ENCODE data around the gene EAF1. TPM values are rescaled to one million over a fixed set of nuclear protein-coding genes. Genes with fewer than 3 reads are reported as not detected.

The EAF1 gene
- total RNA-seq, 1 experiment from 2014 or later = 23.9 TPM

- no peaks in the 10 kb centered on the region for H3K4me1 Mint-ChIP-seq (ENCODE audit: low read depth, unreplicated experiment)
- no peaks in the 10 kb centered on the region for H3K36me3 Mint-ChIP-seq (ENCODE audit: insufficient read depth, unreplicated experiment)
- H3K4me3 Mint-ChIP-seq (ENCODE audit: low read depth, unreplicated experiment) = no peak overlapping the region
- intact Hi-C loops (cut with micrococcal nuclease; ENCODE audit: unreplicated experiment) = no loop called here
- CTCF ChIA-PET = no interaction called here
- no peak for TF ChIP-seq CTCF (IDR thresholded peaks at IDR 0.05; ENCODE audit: unreplicated experiment)
- H3K9me3 Mint-ChIP-seq (ENCODE audit: low read depth, unreplicated experiment) = no peaks in the 10 kb centered on the region
- BruUV-seq (replicated peaks) = no TSS peak
- no peak for DNase-seq
- no peaks in the 10 kb centered on the region for H3K27me3 Mint-ChIP-seq (ENCODE audit: unreplicated experiment)
- H3K27ac Mint-ChIP-seq (ENCODE audit: unreplicated experiment) = no peak overlapping the region
Measured at GRCh38 chr3:15451216-15452113, 24.1 kb downstream of the EAF1 start.

- CTCF ChIA-PET = no interaction called here
Measured at GRCh38 chr3:15452156-15452555, 24.8 kb downstream of the EAF1 start.

GRCh38 chr3:15452961-15453360 is 25.6 kb downstream of the EAF1 start:
- H3K27me3 Mint-ChIP-seq (ENCODE audit: unreplicated experiment) = no peaks in the 10 kb centered on the region
- no peaks in the 10 kb centered on the region for H3K9me3 Mint-ChIP-seq (ENCODE audit: low read depth, unreplicated experiment)
- no peaks in the 10 kb centered on the region for H3K4me1 Mint-ChIP-seq (ENCODE audit: low read depth, unreplicated experiment)
- DNase-seq = no peak
- intact Hi-C loops (cut with micrococcal nuclease; ENCODE audit: unreplicated experiment) = no loop called here
- no peak overlapping the region for H3K4me3 Mint-ChIP-seq (ENCODE audit: low read depth, unreplicated experiment)
- no peaks in the 10 kb centered on the region for H3K36me3 Mint-ChIP-seq (ENCODE audit: insufficient read depth, unreplicated experiment)
- BruUV-seq (replicated peaks) = no TSS peak
- TF ChIP-seq CTCF (IDR thresholded peaks at IDR 0.05; ENCODE audit: unreplicated experiment) = no peak
- CTCF ChIA-PET = interaction anchor here (0.7 kb wide), 1 partner anchor 157 kb away, joined by 4 read pairs; no protein-coding TSS in a partner anchor
- no peak overlapping the region for H3K27ac Mint-ChIP-seq (ENCODE audit: unreplicated experiment)

More at GRCh38 chr3:15452156-15452555, 24.8 kb downstream of the EAF1 start:
- H3K4me1 Mint-ChIP-seq (ENCODE audit: low read depth, unreplicated experiment) = no peaks in the 10 kb centered on the region
- H3K36me3 Mint-ChIP-seq (ENCODE audit: insufficient read depth, unreplicated experiment) = no peaks in the 10 kb centered on the region
- no peaks in the 10 kb centered on the region for H3K27me3 Mint-ChIP-seq (ENCODE audit: unreplicated experiment)
- H3K9me3 Mint-ChIP-seq (ENCODE audit: low read depth, unreplicated experiment) = no peaks in the 10 kb centered on the region
- H3K4me3 Mint-ChIP-seq (ENCODE audit: low read depth, unreplicated experiment) = no peak overlapping the region
- DNase-seq = no peak
- no TSS peak for BruUV-seq (replicated peaks)
- TF ChIP-seq CTCF (IDR thresholded peaks at IDR 0.05; ENCODE audit: unreplicated experiment) = no peak
- intact Hi-C loops (cut with micrococcal nuclease; ENCODE audit: unreplicated experiment) = no loop called here
- no peak overlapping the region for H3K27ac Mint-ChIP-seq (ENCODE audit: unreplicated experiment)

GRCh38 chr3:15453501-15453900 is 26.1 kb downstream of the EAF1 start:
- Mint-ChIP-seq H3K4me3 (ENCODE audit: low read depth, unreplicated experiment) (no peak overlapping the region), H3K4me1 (ENCODE audit: low read depth, unreplicated experiment) (no peaks in the 10 kb centered on the region), H3K36me3 (ENCODE audit: insufficient read depth, unreplicated experiment) (no peaks in the 10 kb centered on the region), H3K9me3 (ENCODE audit: low read depth, unreplicated experiment) (no peaks in the 10 kb centered on the region), H3K27me3 (ENCODE audit: unreplicated experiment) (no peaks in the 10 kb centered on the region), H3K27ac (ENCODE audit: unreplicated experiment) (no peak overlapping the region)
- no TSS peak for BruUV-seq (replicated peaks)
- CTCF ChIA-PET = interaction anchor here (0.7 kb wide), 1 partner anchor 157 kb away, joined by 4 read pairs; no protein-coding TSS in a partner anchor
- DNase-seq = no peak
- TF ChIP-seq CTCF (IDR thresholded peaks at IDR 0.05; ENCODE audit: unreplicated experiment) = no peak
- intact Hi-C loops (cut with micrococcal nuclease; ENCODE audit: unreplicated experiment) = no loop called here
